HL-60/S4 (cell line): ENCODE results near the gene RSPO1.

Source experiments
- in situ Hi-C: fragments of 300-500 bp; cut with MboI; formaldehyde crosslinking; loops from 2 replicates; pipeline ENCODE4 v1.14.3; 2022; ENCODE audit warnings: low sequenced_read_pairs

Gene RSPO1

GRCh38 chr1:37575692-37576091 lies 59.0 kb downstream of the RSPO1 start:
- in situ Hi-C loops, result loop anchor here (25.0 kb wide), 1 partner anchor 412 kb away; the partner anchor contains the start of gene SF3A3

GRCh38 chr1:37574834-37575480 lies 59.7 kb downstream of the RSPO1 start:
- in situ Hi-C loops, result loop anchor here (25.0 kb wide), 1 partner anchor 412 kb away; the partner anchor contains the start of gene SF3A3

- in situ Hi-C loops, result no loop called here
Measured at GRCh38 chr1:37570528-37571334, 64.0 kb downstream of the RSPO1 start.

GRCh38 chr1:37567023-37567422 lies 67.7 kb downstream of the RSPO1 start:
- in situ Hi-C loops, result no loop called here

GRCh38 chr1:37564892-37565291 lies 69.8 kb downstream of the RSPO1 start:
- in situ Hi-C loops, result no loop called here

- in situ Hi-C loops, result no loop called here
Measured at GRCh38 chr1:37562984-37563383, 71.7 kb downstream of the RSPO1 start.
